LNCAP (cell line): ENCODE data around the gene KIAA0319L.

ENCODE experiments used
- TF ChIP-seq, protein P1 (sequence below): fragments of 450-650 bp; IDR thresholded peaks from 2 replicates; pipeline ENCODE4 v1.5.1; 2017; ENCODE audit warnings: mild to moderate bottlenecking

Gene KIAA0319L

DNA sequence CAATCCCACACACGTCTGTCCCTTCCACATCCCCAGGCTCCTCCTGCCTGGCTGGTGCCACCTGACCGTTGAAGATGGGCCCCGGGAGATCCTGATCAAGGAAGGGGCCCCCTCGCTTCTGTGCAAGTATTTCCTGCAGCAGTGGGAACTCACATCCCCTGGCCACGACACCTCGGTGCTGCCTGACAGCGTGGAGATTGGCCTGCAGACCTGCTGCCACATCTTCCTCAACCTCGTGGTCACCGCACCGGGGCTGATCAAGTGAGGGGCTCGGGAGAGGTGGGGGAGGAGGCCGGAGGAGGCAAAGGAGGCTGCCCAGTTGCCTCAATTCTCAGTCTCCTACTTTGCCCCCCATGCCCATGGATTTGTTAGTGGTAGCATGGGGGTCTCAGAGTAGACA lies 6.0 kb upstream of the KIAA0319L start:
- TF ChIP-seq, protein P1, sequence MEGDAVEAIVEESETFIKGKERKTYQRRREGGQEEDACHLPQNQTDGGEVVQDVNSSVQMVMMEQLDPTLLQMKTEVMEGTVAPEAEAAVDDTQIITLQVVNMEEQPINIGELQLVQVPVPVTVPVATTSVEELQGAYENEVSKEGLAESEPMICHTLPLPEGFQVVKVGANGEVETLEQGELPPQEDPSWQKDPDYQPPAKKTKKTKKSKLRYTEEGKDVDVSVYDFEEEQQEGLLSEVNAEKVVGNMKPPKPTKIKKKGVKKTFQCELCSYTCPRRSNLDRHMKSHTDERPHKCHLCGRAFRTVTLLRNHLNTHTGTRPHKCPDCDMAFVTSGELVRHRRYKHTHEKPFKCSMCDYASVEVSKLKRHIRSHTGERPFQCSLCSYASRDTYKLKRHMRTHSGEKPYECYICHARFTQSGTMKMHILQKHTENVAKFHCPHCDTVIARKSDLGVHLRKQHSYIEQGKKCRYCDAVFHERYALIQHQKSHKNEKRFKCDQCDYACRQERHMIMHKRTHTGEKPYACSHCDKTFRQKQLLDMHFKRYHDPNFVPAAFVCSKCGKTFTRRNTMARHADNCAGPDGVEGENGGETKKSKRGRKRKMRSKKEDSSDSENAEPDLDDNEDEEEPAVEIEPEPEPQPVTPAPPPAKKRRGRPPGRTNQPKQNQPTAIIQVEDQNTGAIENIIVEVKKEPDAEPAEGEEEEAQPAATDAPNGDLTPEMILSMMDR = no peak

DNA sequence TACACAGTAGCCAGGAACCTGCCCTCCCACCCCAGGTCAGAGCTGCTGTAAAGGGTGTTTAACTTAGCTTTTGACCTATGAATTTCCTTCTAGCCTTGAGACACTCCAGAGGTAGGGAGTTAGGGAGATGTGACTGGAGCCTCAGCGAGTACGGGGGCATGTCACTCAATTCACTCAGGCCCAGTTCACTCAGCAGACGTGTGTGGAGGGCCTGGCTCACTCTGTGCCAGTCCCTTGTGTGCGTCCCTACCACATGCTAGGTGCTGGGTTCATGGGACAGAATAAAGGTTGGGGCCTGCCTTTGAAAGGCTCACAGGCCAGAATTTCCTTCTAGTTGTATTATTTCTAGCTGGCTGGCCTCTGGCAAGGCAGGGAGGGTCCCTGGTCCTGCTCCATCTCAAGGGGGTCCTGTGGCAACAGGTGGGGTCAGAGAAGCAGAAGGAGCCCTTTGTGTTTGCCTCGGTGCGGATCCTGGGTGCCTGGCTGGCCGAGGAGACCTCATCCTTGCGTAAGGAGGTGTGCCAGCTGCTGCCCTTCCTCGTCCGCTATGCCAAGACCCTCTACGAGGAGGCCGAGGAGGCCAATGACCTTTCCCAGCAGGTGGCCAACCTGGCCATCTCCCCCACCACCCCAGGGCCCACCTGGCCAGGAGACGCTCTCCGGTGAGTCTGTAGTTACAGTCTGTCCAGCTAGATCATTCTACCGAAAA lies 4.9 kb upstream of the KIAA0319L start:
- TF ChIP-seq, protein P1 = no peak

DNA sequence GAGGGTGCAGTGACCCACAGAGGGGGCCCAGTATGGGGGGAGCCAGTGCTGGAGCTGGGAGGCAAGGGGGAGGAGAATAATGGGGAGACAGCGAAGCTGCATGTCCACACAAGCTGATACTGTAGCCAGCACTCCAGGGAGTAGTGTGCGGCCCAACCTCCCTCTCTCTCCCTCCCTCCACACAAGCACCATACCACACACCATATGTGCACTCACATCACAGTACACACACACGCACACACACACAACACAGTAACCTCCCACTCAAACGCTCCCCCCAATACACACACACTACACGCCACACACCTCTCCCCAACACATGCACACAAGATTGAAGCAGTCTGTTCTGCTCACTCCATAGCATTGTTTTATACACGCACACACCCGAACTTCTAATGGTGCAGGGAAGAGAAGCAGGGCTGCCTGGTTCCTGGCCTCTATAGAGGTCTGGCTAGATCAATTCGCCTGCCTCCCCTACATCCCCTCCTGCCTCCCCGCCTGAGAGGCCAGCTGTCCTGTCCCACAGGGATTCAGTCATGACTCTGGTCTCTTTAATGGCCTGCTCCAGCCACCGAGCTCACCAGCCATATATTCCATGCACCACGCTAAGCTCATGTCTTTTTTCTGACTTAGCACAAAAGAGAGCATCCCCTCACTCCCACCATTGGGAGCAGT lies 4.2 kb upstream of the KIAA0319L start:
- TF ChIP-seq, protein P1 = no peak

DNA sequence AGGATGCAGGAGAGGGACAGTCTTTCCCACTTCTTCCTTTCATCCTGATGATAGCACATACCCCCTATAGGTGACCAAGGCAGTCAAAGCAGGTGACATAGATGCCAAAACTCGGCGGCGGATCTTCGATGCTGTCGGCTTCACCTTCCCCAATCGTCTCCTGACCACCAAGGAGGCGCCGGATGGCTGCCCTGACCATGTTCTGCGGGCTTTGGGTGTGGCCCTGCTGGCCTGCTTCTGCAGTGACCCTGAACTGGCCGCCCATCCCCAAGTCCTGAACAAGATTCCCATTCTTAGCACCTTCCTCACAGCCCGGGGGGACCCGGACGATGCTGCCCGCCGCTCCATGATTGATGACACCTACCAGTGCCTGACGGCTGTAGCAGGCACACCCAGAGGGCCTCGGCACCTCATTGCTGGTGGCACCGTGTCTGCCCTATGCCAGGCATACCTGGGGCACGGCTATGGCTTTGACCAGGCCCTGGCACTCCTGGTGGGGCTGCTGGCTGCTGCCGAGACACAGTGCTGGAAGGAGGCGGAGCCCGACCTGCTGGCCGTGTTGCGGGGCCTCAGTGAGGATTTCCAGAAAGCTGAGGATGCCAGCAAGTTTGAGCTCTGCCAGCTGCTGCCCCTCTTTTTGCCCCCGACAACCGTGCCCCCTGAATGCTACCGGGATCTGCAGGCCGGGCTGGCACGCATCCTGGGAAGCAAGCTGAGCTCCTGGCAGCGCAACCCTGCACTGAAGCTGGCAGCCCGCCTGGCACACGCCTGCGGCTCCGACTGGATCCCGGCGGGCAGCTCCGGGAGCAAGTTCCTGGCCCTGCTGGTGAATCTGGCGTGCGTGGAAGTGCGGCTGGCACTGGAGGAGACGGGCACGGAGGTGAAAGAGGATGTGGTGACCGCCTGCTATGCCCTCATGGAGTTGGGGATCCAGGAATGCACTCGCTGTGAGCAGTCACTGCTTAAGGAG lies 3.3 kb upstream of the KIAA0319L start:
- TF ChIP-seq, protein P1 = no peak

GRCh38 chr1:35559317-35559944 lies 2.2 kb upstream of the KIAA0319L start:
- TF ChIP-seq, protein P1 = no peak

DNA sequence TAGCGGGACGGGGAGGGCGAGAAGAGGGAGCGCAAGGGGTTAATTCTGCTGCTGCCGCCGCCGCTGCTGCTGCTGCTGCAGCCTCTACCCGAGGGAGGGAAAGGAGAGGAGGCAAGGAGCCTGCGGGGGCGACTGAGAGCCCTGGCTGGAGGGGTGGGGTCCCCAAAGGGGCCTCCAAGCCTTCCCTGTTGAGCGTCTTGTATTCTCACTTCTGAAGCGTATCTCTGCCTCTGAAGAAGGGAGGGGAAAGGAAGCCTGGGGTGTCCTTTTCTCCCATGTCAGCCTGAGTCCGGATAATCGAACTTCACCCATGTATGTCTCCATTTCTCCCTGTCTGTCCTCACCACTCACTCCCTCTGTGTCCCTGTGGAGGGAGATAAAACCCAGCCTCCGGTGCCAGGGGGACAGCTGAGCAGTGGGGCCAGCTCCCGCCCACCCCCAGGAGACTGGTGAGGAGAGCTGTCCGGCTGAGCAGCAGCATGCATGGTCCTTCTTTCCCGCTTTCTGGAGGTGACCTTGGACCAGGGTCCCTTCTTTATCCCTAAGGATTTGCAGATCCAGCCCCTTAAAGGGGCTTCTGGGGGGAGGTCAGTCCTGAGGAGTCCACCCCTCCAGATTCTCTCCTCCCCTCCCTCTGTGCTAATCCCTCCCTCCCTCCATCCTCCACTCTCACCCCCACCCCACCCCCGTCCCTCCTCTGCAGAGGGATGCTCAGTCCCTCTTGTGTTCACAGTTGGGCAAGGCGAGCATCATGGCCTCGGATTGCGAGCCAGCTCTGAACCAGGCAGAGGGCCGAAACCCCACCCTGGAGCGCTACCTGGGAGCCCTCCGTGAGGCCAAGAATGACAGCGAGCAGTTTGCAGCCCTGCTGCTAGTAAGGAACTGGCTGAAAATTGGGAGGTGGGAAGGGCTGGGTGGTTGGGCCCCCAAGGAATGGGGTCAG lies 1.4 kb upstream of the KIAA0319L start:
- TF ChIP-seq, protein P1 = no peak
